ENCODE data around the gene RNF126.

Gene RNF126

GRCh38 chr19:617551-618246, 45.3 kb downstream of the RNF126 start:
- DNase-seq (ENCODE audit: low spot score), result no peak
- no peak overlapping the region for H3K4me3 ChIP-seq (ENCODE audit: low read length in 2 of 2)
- no peak overlapping the region for H4K8ac ChIP-seq (ENCODE audit: low read depth, low read length)
- H2BK15ac ChIP-seq (ENCODE audit: low read length), result no peak overlapping the region
- H2AK5ac ChIP-seq (ENCODE audit: low read depth, low read length), result no peak overlapping the region
- H3K36me3 ChIP-seq (replicated peaks in 1 of 2; ENCODE audit: control insufficient read depth in 2 of 2, insufficient read depth in 2 of 2, low read length in 2 of 2), result peaks cover 34 to 50% of the 10 kb centered on the region in 2 donors
- no peaks in the 10 kb centered on the region for H3K79me1 ChIP-seq (ENCODE audit: low read depth, low read length)
- no peak overlapping the region for H3K4ac ChIP-seq (ENCODE audit: low read length)
- H3K27ac ChIP-seq (replicated peaks; ENCODE audit: low read length), result no peak overlapping the region
- no CpG with 5 or more reads among the region's 29 CpGs for WGBS, 2 donors (ENCODE audit: extremely low coverage in 2 of 2, insufficient read length in 2 of 2, insufficient replicate concordance in 1 of 2)
- peaks cover 0 to 2% of the 10 kb centered on the region in 2 donors for H3K9me3 ChIP-seq (replicated peaks in 1 of 2; ENCODE audit: control insufficient read depth in 2 of 2, insufficient read depth in 1 of 2, low read depth in 1 of 2, low read length in 2 of 2)
- H3K9ac ChIP-seq (ENCODE audit: low read depth, low read length, poor library complexity), result no peak overlapping the region
- no peak overlapping the region for H3K14ac ChIP-seq (ENCODE audit: low read length)
- no peak overlapping the region for H3K23ac ChIP-seq (ENCODE audit: low read depth, low read length, poor library complexity)
- no peak overlapping the region for H2AFZ ChIP-seq (ENCODE audit: low read length)
- H3K4me1 ChIP-seq (ENCODE audit: control insufficient read depth in 2 of 2, insufficient read depth in 1 of 2, low read depth in 1 of 2, low read length in 2 of 2), result no peaks in the 10 kb centered on the region
- H3K18ac ChIP-seq (ENCODE audit: low read length), result no peak overlapping the region
- no peak overlapping the region for H2BK12ac ChIP-seq (ENCODE audit: low read length)
- H3K4me2 ChIP-seq (ENCODE audit: insufficient read depth, low read length, poor library complexity, severe bottlenecking), result no peak overlapping the region
- no peak overlapping the region for H4K91ac ChIP-seq (ENCODE audit: low read depth, low read length, poor library complexity)
- no peak overlapping the region for H2BK5ac ChIP-seq (ENCODE audit: low read length)
- H3K27me3 ChIP-seq (ENCODE audit: control insufficient read depth in 3 of 3, insufficient read depth in 3 of 3, low read depth in 1 of 3, low read length in 3 of 3), result no peaks in the 10 kb centered on the region
- no peak overlapping the region for H2BK120ac ChIP-seq (ENCODE audit: low read depth, low read length)

- WGBS, 2 donors (ENCODE audit: extremely low coverage in 2 of 2, insufficient read length in 2 of 2, insufficient replicate concordance in 1 of 2), result no CpG with 5 or more reads among the region's 58 CpGs
- Histone ChIP-seq H3K9ac (ENCODE audit: low read depth, low read length, poor library complexity) (no peak overlapping the region), H3K4me2 (ENCODE audit: insufficient read depth, low read length, poor library complexity, severe bottlenecking) (no peak overlapping the region), H3K18ac (ENCODE audit: low read length) (no peak overlapping the region), H2BK5ac (ENCODE audit: low read length) (no peak overlapping the region), H4K91ac (ENCODE audit: low read depth, low read length, poor library complexity) (no peak overlapping the region), H3K4me3 (ENCODE audit: low read length in 2 of 2) (no peak overlapping the region), H3K36me3 (replicated peaks in 1 of 2; ENCODE audit: control insufficient read depth in 2 of 2, insufficient read depth in 2 of 2, low read length in 2 of 2) (peaks cover 35 to 43% of the 10 kb centered on the region in 2 donors), H4K8ac (ENCODE audit: low read depth, low read length) (no peak overlapping the region), H2AK5ac (ENCODE audit: low read depth, low read length) (no peak overlapping the region), H3K27ac (replicated peaks; ENCODE audit: low read length) (no peak overlapping the region), H2BK120ac (ENCODE audit: low read depth, low read length) (no peak overlapping the region), H3K14ac (ENCODE audit: low read length) (no peak overlapping the region), H3K4ac (ENCODE audit: low read length) (no peak overlapping the region), H2BK15ac (ENCODE audit: low read length) (no peak overlapping the region), H3K4me1 (ENCODE audit: control insufficient read depth in 2 of 2, insufficient read depth in 1 of 2, low read depth in 1 of 2, low read length in 2 of 2) (no peaks in the 10 kb centered on the region), H3K9me3 (replicated peaks in 1 of 2; ENCODE audit: control insufficient read depth in 2 of 2, insufficient read depth in 1 of 2, low read depth in 1 of 2, low read length in 2 of 2) (peaks cover 0 to 2% of the 10 kb centered on the region in 2 donors), H3K23ac (ENCODE audit: low read depth, low read length, poor library complexity) (no peak overlapping the region), H3K27me3 (ENCODE audit: control insufficient read depth in 3 of 3, insufficient read depth in 3 of 3, low read depth in 1 of 3, low read length in 3 of 3) (no peaks in the 10 kb centered on the region), H2BK12ac (ENCODE audit: low read length) (no peak overlapping the region), H2AFZ (ENCODE audit: low read length) (no peak overlapping the region), H3K79me1 (ENCODE audit: low read depth, low read length) (no peaks in the 10 kb centered on the region)
- DNase-seq (ENCODE audit: low spot score), result no peak
Measured at GRCh38 chr19:616747-617526, 46.1 kb downstream of the RNF126 start.

- H2AK5ac ChIP-seq (ENCODE audit: low read depth, low read length), result no peak overlapping the region
- H3K23ac ChIP-seq (ENCODE audit: low read depth, low read length, poor library complexity), result no peak overlapping the region
- no peak overlapping the region for H4K91ac ChIP-seq (ENCODE audit: low read depth, low read length, poor library complexity)
- H2AFZ ChIP-seq (ENCODE audit: low read length), result no peak overlapping the region
- no peak overlapping the region for H3K4ac ChIP-seq (ENCODE audit: low read length)
- H3K79me1 ChIP-seq (ENCODE audit: low read depth, low read length), result no peaks in the 10 kb centered on the region
- H3K9me3 ChIP-seq (replicated peaks in 1 of 2; ENCODE audit: control insufficient read depth in 2 of 2, insufficient read depth in 1 of 2, low read depth in 1 of 2, low read length in 2 of 2), result peaks cover 0 to 2% of the 10 kb centered on the region in 2 donors
- no peaks in the 10 kb centered on the region for H3K27me3 ChIP-seq (ENCODE audit: control insufficient read depth in 3 of 3, insufficient read depth in 3 of 3, low read depth in 1 of 3, low read length in 3 of 3)
- no peak overlapping the region for H3K4me3 ChIP-seq (ENCODE audit: low read length in 2 of 2)
- no peak overlapping the region for H2BK5ac ChIP-seq (ENCODE audit: low read length)
- no peak overlapping the region for H3K18ac ChIP-seq (ENCODE audit: low read length)
- no CpG with 5 or more reads among the region's 97 CpGs for WGBS, 2 donors (ENCODE audit: extremely low coverage in 2 of 2, insufficient read length in 2 of 2, insufficient replicate concordance in 1 of 2)
- H3K4me1 ChIP-seq (ENCODE audit: control insufficient read depth in 2 of 2, insufficient read depth in 1 of 2, low read depth in 1 of 2, low read length in 2 of 2), result peaks cover 0 to 1% of the 10 kb centered on the region in 2 donors
- no peak overlapping the region for H3K14ac ChIP-seq (ENCODE audit: low read length)
- DNase-seq (ENCODE audit: low spot score), result no peak
- no peak overlapping the region for H2BK120ac ChIP-seq (ENCODE audit: low read depth, low read length)
- H2BK12ac ChIP-seq (ENCODE audit: low read length), result no peak overlapping the region
- H3K4me2 ChIP-seq (ENCODE audit: insufficient read depth, low read length, poor library complexity, severe bottlenecking), result peak overlapping the region; percentile 40
- H2BK15ac ChIP-seq (ENCODE audit: low read length), result no peak overlapping the region
- no peak overlapping the region for H3K9ac ChIP-seq (ENCODE audit: low read depth, low read length, poor library complexity)
- no peak overlapping the region for H4K8ac ChIP-seq (ENCODE audit: low read depth, low read length)
- H3K27ac ChIP-seq (replicated peaks; ENCODE audit: low read length), result no peak overlapping the region
- H3K36me3 ChIP-seq (replicated peaks in 1 of 2; ENCODE audit: control insufficient read depth in 2 of 2, insufficient read depth in 2 of 2, low read length in 2 of 2), result peaks cover 34 to 39% of the 10 kb centered on the region in 2 donors
Measured at GRCh38 chr19:616062-616700, 46.8 kb downstream of the RNF126 start.

GRCh38 chr19:615619-616018, 47.4 kb downstream of the RNF126 start:
- H2BK5ac ChIP-seq (ENCODE audit: low read length), result no peak overlapping the region
- H2BK120ac ChIP-seq (ENCODE audit: low read depth, low read length), result no peak overlapping the region
- H2AK5ac ChIP-seq (ENCODE audit: low read depth, low read length), result no peak overlapping the region
- no peak overlapping the region for H4K8ac ChIP-seq (ENCODE audit: low read depth, low read length)
- H3K79me1 ChIP-seq (ENCODE audit: low read depth, low read length), result no peaks in the 10 kb centered on the region
- no peak overlapping the region for H4K91ac ChIP-seq (ENCODE audit: low read depth, low read length, poor library complexity)
- H3K9ac ChIP-seq (ENCODE audit: low read depth, low read length, poor library complexity), result peak overlapping the region; percentile 44
- H3K23ac ChIP-seq (ENCODE audit: low read depth, low read length, poor library complexity), result no peak overlapping the region
- H3K4me2 ChIP-seq (ENCODE audit: insufficient read depth, low read length, poor library complexity, severe bottlenecking), result no peak overlapping the region
- H3K36me3 ChIP-seq (replicated peaks in 1 of 2; ENCODE audit: control insufficient read depth in 2 of 2, insufficient read depth in 2 of 2, low read length in 2 of 2), result peaks cover 34 to 41% of the 10 kb centered on the region in 2 donors
- no peak overlapping the region for H3K4me3 ChIP-seq (ENCODE audit: low read length in 2 of 2)
- no peak overlapping the region for H2BK12ac ChIP-seq (ENCODE audit: low read length)
- H2BK15ac ChIP-seq (ENCODE audit: low read length), result no peak overlapping the region
- no peak for DNase-seq (ENCODE audit: low spot score)
- no peak overlapping the region for H3K18ac ChIP-seq (ENCODE audit: low read length)
- H3K27me3 ChIP-seq (ENCODE audit: control insufficient read depth in 3 of 3, insufficient read depth in 3 of 3, low read depth in 1 of 3, low read length in 3 of 3), result no peaks in the 10 kb centered on the region
- H3K4ac ChIP-seq (ENCODE audit: low read length), result no peak overlapping the region
- peaks cover 0 to 5% of the 10 kb centered on the region in 2 donors for H3K4me1 ChIP-seq (ENCODE audit: control insufficient read depth in 2 of 2, insufficient read depth in 1 of 2, low read depth in 1 of 2, low read length in 2 of 2)
- peaks cover 0 to 2% of the 10 kb centered on the region in 2 donors for H3K9me3 ChIP-seq (replicated peaks in 1 of 2; ENCODE audit: control insufficient read depth in 2 of 2, insufficient read depth in 1 of 2, low read depth in 1 of 2, low read length in 2 of 2)
- H3K27ac ChIP-seq (replicated peaks; ENCODE audit: low read length), result no peak overlapping the region
- WGBS, 2 donors (ENCODE audit: extremely low coverage in 2 of 2, insufficient read length in 2 of 2, insufficient replicate concordance in 1 of 2), result no CpG with 5 or more reads among the region's 33 CpGs
- peak overlapping the region; percentile 82 for H3K14ac ChIP-seq (ENCODE audit: low read length)
- H2AFZ ChIP-seq (ENCODE audit: low read length), result no peak overlapping the region
